NT2/D1 (cell line): Measurements from ENCODE around the gene BMPER.

ENCODE experiments used
- SUZ12 ChIP-seq: IDR thresholded peaks from 2 replicates; pipeline ENCODE4 v1.6.1; 2011; ENCODE audit not compliant: insufficient read length, insufficient read depth; ENCODE audit errors: extremely low read depth
- YY1 ChIP-seq: IDR thresholded peaks from 2 replicates; pipeline ENCODE4 v1.6.1; 2011; ENCODE audit not compliant: insufficient read length, insufficient read depth
- ZNF274 ChIP-seq: IDR thresholded peaks from 2 replicates; pipeline ENCODE4 v1.6.1; 2011; ENCODE audit warnings: mild to moderate bottlenecking, low read depth, low read length

DNA sequence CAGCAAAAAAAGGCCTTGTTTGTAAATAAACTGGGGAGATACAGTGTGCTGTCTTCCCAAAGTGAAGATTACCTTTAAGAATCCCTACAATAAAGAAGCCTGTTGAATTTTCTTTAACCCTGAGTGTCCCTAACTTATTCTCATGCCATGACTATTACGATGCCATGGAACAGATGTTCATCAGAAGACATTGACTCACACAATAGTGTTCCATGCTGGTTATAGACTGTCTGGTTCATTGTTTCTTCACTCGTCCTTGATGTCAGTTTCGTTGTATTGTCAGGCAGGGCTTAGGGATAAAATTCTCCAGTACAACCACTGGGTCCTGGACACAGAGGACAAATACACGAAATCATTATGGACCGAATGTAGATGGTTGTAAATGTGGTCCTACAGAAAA, 36.2 kb upstream of the BMPER start:
- TF ChIP-seq YY1 (no peak), ZNF274 (no peak), SUZ12 (no peak)
